Nephron progenitor cell (in vitro differentiated cells): ENCODE data around the gene BHLHE23.

ENCODE experiments used
- DNase-seq: peaks from one replicate; pipeline ENCODE4 v3.0.0; 2021
- H3K27ac Mint-ChIP-seq: 2 replicates; pipeline ENCODE4 v1.8.0; 2021; ENCODE audit warnings: mild to moderate bottlenecking, moderate library complexity, mixed read lengths
- H3K27me3 Mint-ChIP-seq: 2 replicates; pipeline ENCODE4 v1.8.0; 2021; ENCODE audit warnings: mild to moderate bottlenecking, low read depth, mixed read lengths; ENCODE audit not compliant: poor library complexity
- H3K36me3 Mint-ChIP-seq: 2 replicates; pipeline ENCODE4 v1.8.0; 2021; ENCODE audit warnings: low read depth, mixed read lengths
- H3K4me1 Mint-ChIP-seq: 2 replicates; pipeline ENCODE4 v1.8.0; 2021; ENCODE audit warnings: mixed read lengths
- H3K4me3 Mint-ChIP-seq: 2 replicates; pipeline ENCODE4 v1.8.0; 2021; ENCODE audit warnings: mild to moderate bottlenecking, moderate library complexity, mixed read lengths
- H3K9me3 Mint-ChIP-seq: 2 replicates; pipeline ENCODE4 v1.8.0; 2021; ENCODE audit warnings: mild to moderate bottlenecking, moderate library complexity, mixed read lengths
- CTCF ChIP-seq: fragments of 200-600 bp; sonication (generic); IDR thresholded peaks from 2 replicates; pipeline ENCODE4 v1.5.0; 2021; ENCODE audit warnings: antibody characterized with exemption

The BHLHE23 gene

GRCh38 chr20:63006540-63007359 lies at the start of gene BHLHE23:
Gene BHLHE23, minus strand, starts transcription at chr20:63006964. Its CDS starts 190 bp downstream, at chr20:63006774.
- TF ChIP-seq CTCF: no peak
- H3K4me1 Mint-ChIP-seq: peaks cover 30% of the 10 kb centered on the region
- no peaks in the 10 kb centered on the region for H3K36me3 Mint-ChIP-seq
- peaks cover under 1% of the 10 kb centered on the region for H3K9me3 Mint-ChIP-seq
- H3K27ac Mint-ChIP-seq: no peak within 1 kb of the TSS
- peaks cover 94% of the 10 kb centered on the region for H3K27me3 Mint-ChIP-seq
- H3K4me3 Mint-ChIP-seq: peak within 1 kb of the TSS; percentile 49
- DNase-seq: peak; percentile 72

- Mint-ChIP-seq H3K4me3 (no peak overlapping the region), H3K27me3 (peaks cover 28% of the 10 kb centered on the region), H3K4me1 (peaks cover 20% of the 10 kb centered on the region), H3K9me3 (peaks cover 7% of the 10 kb centered on the region), H3K36me3 (no peaks in the 10 kb centered on the region), H3K27ac (no peak overlapping the region)
- no peak for TF ChIP-seq CTCF
- DNase-seq: no peak
These were observed 48.9 kb upstream of the BHLHE23 start for GRCh38 chr20:63055575-63056235.

- TF ChIP-seq CTCF: no peak
- no peak overlapping the region for H3K27ac Mint-ChIP-seq
- H3K4me3 Mint-ChIP-seq: no peak overlapping the region
- H3K9me3 Mint-ChIP-seq: peaks cover 9% of the 10 kb centered on the region
- peaks cover 20% of the 10 kb centered on the region for H3K4me1 Mint-ChIP-seq
- H3K36me3 Mint-ChIP-seq: no peaks in the 10 kb centered on the region
- DNase-seq: no peak
- H3K27me3 Mint-ChIP-seq: peaks cover 31% of the 10 kb centered on the region
These were observed 48.0 kb upstream of the BHLHE23 start for GRCh38 chr20:63054681-63055240.

- no peak for DNase-seq
- Mint-ChIP-seq H3K27ac (no peak overlapping the region), H3K4me1 (peaks cover 20% of the 10 kb centered on the region), H3K9me3 (peaks cover 12% of the 10 kb centered on the region), H3K4me3 (no peak overlapping the region), H3K36me3 (no peaks in the 10 kb centered on the region), H3K27me3 (peaks cover 27% of the 10 kb centered on the region)
- TF ChIP-seq CTCF: no peak
These were observed 47.3 kb upstream of the BHLHE23 start for GRCh38 chr20:63054103-63054474.

GRCh38 chr20:63053432-63054102 lies 46.8 kb upstream of the BHLHE23 start:
- DNase-seq: no peak
- Mint-ChIP-seq H3K4me3 (no peak overlapping the region), H3K4me1 (peaks cover 20% of the 10 kb centered on the region), H3K27ac (no peak overlapping the region), H3K9me3 (peaks cover 12% of the 10 kb centered on the region), H3K36me3 (no peaks in the 10 kb centered on the region), H3K27me3 (peaks cover 27% of the 10 kb centered on the region)
- no peak for TF ChIP-seq CTCF
